ENCODE data around the gene LRRC41.

DNA sequence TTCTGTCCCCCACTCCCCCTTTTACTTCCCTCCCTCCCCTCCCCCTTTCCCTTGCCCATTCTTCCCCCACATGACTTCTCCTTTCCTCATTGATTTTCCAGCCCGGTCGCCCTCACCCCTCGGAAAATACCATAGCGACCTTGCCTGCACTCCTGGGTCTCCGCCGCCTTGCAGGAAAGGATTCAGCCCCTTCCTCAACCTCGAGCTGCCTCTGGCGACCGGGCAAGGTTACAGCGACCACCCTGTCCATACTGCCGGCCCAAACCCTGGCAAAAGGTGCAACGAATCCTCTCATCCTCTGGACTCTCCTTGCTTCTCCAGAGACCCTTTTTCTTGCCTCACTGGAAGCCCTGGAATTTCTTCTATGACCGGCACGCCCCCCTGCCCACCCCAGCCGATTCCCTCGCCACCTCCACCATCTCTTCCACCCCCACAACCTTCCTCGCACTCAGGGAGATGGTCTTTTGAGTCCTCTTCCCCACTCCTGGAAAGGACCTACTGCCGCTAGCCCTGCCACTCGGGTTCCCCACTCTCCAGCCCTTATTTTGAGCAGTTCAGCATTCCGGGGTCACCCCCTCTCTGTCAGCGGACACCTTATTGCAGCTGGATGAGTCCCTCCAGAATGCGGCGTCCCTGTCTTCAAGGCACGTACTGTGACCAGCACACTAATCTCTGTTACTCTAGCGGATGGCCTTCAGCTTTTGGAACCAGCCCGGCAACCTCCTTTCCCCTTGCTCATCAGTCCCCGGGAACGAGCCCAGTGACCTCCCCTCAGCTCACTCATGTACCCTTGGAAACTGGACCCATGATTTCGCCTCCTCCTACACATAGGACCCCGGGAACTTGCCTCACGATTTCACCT is 38.0 kb upstream of the LRRC41 start:
- TF ChIP-seq, protein P1, sequence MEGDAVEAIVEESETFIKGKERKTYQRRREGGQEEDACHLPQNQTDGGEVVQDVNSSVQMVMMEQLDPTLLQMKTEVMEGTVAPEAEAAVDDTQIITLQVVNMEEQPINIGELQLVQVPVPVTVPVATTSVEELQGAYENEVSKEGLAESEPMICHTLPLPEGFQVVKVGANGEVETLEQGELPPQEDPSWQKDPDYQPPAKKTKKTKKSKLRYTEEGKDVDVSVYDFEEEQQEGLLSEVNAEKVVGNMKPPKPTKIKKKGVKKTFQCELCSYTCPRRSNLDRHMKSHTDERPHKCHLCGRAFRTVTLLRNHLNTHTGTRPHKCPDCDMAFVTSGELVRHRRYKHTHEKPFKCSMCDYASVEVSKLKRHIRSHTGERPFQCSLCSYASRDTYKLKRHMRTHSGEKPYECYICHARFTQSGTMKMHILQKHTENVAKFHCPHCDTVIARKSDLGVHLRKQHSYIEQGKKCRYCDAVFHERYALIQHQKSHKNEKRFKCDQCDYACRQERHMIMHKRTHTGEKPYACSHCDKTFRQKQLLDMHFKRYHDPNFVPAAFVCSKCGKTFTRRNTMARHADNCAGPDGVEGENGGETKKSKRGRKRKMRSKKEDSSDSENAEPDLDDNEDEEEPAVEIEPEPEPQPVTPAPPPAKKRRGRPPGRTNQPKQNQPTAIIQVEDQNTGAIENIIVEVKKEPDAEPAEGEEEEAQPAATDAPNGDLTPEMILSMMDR (IDR thresholded peaks at IDR 0.05), result no peak
- TF ChIP-seq EP300 (IDR thresholded peaks at IDR 0.05) (no peak), POLR2A (IDR thresholded peaks at IDR 0.05) (no peak)

Measured in suprapubic skin (tissue), 3 donors.